Nucleus accumbens (tissue), 56 donors: ENCODE data around the gene REEP2.
A peak's percentile ranks its signal among the peaks of the same experiment; 100 is the strongest.
"Not testable (repeated sequence)": the region's sequence is repeated elsewhere in the genome, so short reads cannot be mapped to it uniquely, and the experiment has no call there.

Experiments
- DNase-seq, 56 donors: peaks; one replicate each; lab custom pipeline; 2025; lab: John Stamatoyannopoulos, UW

The REEP2 gene, protein sequence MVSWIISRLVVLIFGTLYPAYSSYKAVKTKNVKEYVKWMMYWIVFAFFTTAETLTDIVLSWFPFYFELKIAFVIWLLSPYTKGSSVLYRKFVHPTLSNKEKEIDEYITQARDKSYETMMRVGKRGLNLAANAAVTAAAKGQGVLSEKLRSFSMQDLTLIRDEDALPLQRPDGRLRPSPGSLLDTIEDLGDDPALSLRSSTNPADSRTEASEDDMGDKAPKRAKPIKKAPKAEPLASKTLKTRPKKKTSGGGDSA

DNA sequence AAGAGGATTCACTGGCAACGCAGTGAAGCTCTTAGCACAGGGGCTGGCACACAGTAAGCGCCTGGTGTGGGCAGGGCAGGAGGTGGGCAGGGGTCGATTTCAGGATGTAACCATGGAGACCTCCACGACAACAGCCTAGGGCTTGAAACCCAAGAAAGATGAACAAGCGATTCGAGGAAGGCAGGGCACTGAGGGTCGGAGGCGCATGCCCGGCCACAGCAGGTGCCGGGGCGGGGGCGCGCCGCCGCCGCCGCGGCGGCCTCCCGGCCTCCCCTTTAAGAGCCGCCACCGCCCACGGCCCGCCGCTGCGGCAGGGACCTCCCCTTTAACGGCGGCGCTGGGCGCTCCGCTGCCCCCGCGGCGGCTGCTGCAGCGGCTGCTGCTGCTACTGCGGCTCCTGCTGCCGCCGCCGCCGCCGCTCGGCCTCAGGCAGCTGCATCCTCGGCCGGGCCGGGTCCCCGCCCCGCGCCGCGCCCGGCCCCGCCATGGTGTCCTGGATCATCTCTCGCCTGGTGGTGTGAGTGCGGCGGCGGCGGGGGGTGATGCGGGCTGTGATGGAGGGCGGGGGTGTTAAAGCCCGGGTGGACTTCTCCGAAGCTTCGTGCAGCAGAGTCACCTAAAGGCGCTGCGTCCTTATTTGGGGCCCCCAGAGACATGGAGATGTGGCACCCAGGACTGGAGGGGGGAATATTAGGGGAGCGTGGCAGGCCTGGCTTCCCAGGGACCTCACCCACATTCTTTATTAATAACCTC, at the start of gene REEP2:
REEP2 (plus strand) TSS at position 334 of the 753 bp plus-strand sequence; CDS start at position 486, 152 bp downstream.
- peak in 25 of 56 donors; percentile 18 to 77 (median 46) for DNase-seq

DNA sequence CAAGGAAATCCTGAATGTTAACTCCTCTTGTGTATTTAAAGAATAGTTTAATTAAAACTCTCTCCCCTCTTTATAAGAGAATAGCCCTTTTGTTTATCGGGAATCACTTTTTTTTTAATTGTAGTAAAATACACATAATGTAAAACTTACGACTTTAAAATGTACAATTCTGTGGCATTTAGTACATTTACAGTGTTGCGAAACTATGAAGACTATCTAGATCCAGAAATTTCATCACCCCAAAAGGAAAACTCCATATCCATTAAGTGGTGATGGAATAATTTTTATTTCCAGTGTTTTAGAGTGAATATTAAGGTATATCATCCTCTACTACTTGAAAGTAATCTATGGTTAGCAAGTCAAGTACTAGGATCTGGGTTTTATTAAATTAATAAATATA, 49.5 kb upstream of the REEP2 start:
- DNase-seq = no peak

DNA sequence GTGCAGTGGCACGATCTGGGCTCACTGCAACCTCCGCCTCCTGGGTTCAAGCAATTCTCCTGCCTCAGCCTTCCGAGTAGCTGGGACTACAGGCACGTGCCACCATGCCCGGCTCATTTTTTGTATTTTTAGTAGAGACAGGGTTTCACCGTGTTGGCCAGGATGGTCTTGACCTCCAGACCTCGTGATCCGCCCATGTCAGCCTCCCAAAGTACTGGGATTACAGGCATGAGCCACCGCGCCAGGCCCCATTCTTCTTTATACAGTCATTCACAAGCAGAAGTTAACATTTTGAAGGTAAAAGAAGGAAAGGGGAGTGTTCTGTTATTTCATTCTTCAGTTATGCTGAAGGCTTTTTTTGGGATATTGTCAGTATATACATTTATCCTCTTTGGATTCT, 48.9 kb upstream of the REEP2 start:
- not testable (repeated sequence) for DNase-seq

DNA sequence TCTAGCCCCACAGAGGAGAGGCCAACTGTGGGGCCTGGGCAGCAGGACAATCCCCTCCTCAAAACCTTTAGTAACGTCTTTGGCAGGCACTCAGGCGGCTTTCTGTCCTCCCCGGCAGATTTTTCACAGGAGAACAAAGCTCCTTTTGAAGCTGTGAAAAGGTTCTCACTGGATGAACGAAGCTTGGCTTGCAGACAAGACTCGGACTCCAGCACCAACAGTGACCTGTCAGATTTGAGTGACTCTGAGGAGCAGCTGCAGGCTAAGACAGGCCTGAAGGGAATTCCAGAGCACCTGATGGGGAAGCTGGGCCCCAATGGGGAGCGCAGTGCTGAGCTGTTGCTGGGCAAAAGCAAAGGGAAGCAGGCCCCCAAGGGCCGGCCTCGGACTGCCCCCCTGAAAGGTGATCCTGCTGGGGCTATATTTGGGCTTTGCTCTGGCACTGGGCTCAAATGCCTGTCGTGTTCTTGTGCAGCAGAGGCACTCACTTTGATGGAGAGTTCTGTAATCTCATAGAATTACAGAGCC, 46.9 kb upstream of the REEP2 start:
- peak in 54 of 56 donors; percentile 10 to 82 (median 54) for DNase-seq

GRCh38 chr5:138402640-138403039, 36.2 kb upstream of the REEP2 start:
- DNase-seq = no peak

GRCh38 chr5:138408023-138408422, 30.8 kb upstream of the REEP2 start:
- no peak for DNase-seq

DNA sequence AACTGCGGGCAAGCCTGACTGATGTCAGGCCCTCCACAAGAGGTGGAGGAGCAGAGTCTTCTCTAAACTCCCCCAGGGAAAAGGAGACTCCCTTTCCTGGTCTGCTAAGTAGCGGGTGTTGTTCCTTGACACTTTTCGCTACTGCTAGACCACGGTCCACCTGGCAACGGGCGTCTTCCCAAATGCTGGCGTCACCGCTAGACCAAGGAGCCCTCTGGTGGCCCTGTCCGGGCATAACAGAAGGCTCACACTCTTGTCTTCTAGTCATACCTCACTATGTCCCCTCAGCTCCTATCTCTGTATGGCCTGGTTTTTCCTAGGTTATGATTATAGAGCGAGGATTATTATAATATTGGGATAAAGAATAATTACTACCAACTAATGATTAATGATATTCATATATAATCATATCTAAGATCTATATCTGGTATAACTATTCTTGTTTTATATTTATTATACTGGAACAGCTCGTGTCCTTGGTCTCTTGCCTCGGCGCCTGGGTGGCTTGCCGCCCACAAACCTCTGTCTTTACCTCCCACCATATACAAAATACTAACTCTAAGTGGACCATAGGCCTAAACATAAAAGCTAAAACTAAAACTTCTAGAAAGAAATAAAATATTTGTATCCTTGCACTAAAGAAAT, 27.7 kb upstream of the REEP2 start:
- peak in 35 of 56 donors; percentile 1 to 69 (median 11) for DNase-seq

DNA sequence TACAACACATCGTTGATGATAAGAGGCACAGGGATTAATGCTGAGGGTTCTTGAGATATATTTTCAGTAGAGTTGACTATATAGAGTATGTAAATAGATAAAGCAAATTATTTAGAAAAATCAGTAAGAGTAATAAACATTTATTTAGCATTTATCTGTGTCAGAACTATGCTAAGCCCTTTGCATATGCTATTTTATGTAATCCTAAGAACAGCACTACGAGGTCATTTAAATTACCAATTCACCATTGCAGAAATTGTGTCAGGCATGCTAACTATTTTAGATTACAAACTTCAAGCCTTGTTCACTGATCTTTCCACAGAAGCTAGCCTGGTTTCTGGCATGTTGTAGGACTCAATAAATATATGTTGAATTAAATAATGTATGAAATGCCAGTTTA, 20.4 kb upstream of the REEP2 start:
- no peak for DNase-seq

DNA sequence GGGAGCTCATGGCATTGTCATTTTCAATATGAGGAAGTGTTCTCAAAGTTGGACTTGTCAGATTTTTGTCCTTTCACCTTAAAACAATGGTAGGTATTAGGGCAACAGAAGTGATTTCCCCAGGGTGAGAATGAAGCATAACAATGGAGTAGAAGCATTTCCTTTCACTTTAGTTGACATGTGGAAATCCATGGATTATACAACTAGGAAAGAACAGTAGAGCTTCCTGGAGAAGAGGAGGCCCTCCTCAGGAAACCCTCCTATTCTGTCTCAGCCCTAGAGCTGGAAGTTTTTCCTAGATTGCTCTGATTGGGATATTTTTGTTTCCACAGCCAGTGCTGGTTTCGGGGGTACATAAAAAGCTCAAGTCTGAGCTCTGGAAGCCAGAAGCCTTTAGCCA, 13.8 kb upstream of the REEP2 start:
- no peak for DNase-seq

DNA sequence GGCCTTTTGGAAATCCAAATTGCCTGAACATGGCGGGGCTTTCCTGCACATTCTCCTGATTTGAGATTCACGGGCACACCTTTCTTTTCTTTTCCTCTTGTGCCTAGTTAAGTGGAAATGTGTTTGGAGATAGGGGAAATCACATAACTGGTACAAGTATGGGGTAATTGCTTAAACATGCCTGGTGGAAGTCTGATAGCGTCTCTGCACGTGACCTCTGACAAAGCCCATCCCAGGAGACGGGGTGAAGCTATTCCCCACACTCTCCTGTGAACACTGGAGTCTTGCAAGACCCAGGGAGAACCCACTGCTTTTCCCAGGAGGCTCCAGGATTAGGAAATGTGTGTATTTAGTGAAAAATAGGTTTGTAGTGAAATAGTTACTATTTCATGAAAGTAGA, 2.9 kb upstream of the REEP2 start:
- no peak for DNase-seq

DNA sequence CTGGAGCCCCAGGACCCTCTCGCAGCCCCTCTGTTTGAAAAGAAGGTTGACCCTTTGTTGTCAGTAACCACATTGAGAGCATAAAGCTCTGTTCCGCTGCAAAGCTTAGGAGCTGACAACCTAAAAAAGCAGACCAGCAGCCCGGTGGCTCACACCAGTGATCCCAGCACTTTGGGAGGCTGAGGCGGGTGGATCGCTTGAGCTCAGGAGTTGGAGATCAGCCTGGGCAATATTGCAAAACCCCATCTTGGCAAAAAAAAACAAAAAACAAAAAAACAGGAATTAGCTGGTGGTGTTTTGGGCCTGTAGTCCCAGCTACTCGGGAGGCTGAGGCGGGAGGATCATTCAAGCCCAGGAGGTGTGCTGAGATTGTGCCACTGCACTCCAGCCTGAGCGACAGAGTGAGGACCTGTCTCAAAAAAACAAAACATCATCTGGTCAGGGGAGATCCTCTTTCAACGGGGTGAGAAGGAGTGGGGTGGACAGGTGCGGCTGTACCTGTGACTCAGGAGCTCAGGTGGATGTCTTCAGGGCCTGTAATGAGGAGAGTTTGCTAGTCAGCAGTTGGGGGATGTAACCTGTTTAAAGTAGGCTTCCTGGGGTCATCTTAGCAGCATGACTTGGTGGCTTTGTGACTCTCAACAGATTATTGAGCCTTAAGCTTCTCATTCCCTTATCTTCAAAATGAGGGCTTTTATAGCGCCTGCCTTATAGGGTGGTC, 694 bp upstream of the REEP2 start:
- no peak for DNase-seq

DNA sequence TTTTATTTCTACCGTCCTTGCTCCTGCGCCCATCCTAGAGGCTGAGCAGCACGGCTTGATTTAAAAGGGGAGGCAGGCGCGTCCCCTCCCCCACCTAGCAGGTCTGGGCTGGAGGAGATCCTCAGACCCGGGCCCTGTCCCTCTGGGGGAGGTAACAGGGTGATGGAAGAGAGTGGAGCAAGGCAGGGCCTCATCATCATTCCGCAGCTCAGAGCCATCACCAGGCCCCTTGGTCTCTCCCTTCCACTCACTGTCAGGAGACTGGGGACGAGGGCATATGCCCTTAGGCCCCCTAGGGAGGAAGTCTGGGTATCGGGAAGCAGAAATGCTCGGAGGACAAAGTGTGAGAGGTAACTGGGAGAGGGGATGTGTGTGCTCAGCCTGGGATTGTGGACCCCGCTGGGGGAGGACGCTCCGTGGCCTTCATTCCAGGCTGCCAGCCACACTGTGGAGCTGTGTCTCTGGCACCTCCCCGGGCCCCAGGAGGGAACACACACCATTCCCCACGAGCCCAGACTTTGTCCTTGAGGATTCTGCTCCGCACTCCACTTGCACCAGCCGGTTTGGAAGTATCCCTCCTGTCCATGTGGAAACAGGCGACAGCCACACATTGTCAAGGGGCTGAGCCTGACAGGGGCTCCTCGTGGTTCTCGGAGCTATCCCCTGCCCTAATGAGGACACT, 761 bp downstream of the REEP2 start:
- peak in 11 of 56 donors; percentile 13 to 52 (median 38) for DNase-seq

DNA sequence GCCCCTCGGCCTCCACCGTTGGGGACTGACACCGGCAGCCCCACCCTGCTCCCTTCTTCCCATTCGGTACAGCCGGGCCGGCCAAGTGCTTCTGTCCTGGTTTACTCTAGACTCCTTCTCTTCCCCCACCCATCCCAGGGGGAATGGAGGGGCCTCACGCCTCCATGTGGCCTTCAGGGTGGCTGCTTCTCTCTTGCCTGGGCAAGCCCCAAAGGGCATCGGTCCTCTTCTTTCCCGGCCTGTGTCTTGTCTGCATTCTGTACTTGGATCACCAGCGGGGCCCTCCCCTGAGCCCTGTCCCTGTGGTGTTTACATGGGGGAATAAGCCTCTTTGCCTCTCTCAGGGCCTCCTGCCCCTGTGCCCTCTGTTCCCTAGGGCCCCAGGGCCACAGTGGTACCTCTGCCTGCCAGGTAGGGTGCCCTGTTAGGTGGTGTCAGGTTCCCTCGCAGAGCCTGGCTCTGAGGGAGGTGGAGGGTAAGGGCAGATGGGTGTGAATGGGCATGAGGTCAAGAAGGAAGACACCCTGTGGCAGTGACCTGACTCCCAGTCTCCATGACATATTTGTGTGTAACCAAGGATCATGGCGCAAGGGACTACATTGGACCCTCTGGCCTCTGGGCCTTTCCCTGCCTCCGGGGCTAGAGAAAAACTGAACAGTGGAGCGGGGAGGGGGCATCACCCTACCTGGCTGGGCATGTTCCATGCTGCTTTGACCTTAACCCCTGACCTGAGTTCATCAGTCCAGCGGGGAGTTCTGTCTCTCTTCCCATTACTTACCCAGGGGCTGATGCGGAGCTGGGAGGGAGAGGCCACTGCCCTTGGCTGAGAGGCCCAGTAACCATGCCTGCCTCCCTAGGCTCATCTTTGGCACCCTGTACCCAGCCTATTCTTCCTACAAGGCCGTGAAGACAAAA, 1.6 kb downstream of the REEP2 start:
- no peak for DNase-seq

- DNase-seq = no peak
Measured at GRCh38 chr5:138441221-138441620, 2.4 kb downstream of the REEP2 start.

GRCh38 chr5:138444078-138444773, 5.4 kb downstream of the REEP2 start:
- DNase-seq = no peak

DNA sequence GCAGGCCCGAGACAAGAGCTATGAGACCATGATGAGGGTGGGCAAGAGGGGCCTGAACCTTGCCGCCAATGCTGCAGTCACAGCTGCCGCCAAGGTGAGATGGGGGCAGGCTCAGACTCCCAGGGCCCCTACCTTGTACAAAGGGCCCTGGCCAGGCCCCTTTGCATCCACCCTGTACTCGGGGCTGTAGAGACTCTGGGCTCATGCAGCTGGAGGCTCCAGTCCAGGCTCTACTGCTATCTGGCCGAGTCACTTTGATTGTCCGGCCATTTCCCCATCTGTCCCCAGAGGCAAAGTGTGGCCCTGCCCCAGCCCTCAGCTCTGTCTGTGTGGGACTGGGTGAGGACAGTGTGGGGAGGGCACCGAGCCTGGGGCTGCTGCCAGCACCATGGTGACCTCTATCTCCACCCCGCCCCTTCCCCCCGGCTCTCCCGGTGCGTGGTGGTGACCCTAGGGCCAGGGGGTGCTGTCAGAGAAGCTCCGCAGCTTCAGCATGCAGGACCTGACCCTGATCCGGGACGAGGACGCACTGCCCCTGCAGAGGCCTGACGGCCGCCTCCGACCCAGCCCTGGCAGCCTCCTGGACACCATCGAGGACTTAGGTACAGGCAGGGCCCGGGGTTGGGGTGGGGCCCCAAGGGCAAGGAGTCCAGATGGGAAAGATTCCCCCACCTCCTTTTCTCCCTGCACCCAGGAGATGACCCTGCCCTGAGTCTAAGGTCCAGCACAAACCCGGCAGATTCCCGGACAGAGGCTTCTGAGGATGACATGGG, 6.1 kb downstream of the REEP2 start:
- DNase-seq = no peak

- DNase-seq = no peak
Measured at GRCh38 chr5:138445547-138446271, 6.9 kb downstream of the REEP2 start.
